ENCODE results near the gene SESN1.
"Not testable (repeated sequence)": the region's sequence is repeated elsewhere in the genome, so short reads cannot be mapped to it uniquely, and the experiment has no call there.

The SESN1 gene

GRCh38 chr6:109092074-109092473, 2.6 kb downstream of the SESN1 start:
- no peak for TF ChIP-seq ZFX (IDR thresholded peaks at IDR 0.05; ENCODE audit: borderline replicate concordance)
- TF ChIP-seq, protein P1, sequence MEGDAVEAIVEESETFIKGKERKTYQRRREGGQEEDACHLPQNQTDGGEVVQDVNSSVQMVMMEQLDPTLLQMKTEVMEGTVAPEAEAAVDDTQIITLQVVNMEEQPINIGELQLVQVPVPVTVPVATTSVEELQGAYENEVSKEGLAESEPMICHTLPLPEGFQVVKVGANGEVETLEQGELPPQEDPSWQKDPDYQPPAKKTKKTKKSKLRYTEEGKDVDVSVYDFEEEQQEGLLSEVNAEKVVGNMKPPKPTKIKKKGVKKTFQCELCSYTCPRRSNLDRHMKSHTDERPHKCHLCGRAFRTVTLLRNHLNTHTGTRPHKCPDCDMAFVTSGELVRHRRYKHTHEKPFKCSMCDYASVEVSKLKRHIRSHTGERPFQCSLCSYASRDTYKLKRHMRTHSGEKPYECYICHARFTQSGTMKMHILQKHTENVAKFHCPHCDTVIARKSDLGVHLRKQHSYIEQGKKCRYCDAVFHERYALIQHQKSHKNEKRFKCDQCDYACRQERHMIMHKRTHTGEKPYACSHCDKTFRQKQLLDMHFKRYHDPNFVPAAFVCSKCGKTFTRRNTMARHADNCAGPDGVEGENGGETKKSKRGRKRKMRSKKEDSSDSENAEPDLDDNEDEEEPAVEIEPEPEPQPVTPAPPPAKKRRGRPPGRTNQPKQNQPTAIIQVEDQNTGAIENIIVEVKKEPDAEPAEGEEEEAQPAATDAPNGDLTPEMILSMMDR (IDR thresholded peaks at IDR 0.05), result no peak
- H3K27ac ChIP-seq, result no peak overlapping the region

GRCh38 chr6:109091314-109092024, 3.2 kb downstream of the SESN1 start:
- H3K27ac ChIP-seq, result no peak overlapping the region
- TF ChIP-seq, protein P1 (IDR thresholded peaks at IDR 0.05), result no peak
- no peak for TF ChIP-seq ZFX (IDR thresholded peaks at IDR 0.05; ENCODE audit: borderline replicate concordance)

- no peak overlapping the region for H3K27ac ChIP-seq
- TF ChIP-seq ZFX (IDR thresholded peaks at IDR 0.05; ENCODE audit: borderline replicate concordance), result no peak
- TF ChIP-seq, protein P1 (IDR thresholded peaks at IDR 0.05), result no peak
Measured at GRCh38 chr6:109088995-109089394, 5.7 kb downstream of the SESN1 start.

GRCh38 chr6:109087661-109088264, 6.9 kb downstream of the SESN1 start:
- TF ChIP-seq ZFX (IDR thresholded peaks at IDR 0.05; ENCODE audit: borderline replicate concordance), result no peak
- TF ChIP-seq, protein P1 (IDR thresholded peaks at IDR 0.05), result no peak

DNA sequence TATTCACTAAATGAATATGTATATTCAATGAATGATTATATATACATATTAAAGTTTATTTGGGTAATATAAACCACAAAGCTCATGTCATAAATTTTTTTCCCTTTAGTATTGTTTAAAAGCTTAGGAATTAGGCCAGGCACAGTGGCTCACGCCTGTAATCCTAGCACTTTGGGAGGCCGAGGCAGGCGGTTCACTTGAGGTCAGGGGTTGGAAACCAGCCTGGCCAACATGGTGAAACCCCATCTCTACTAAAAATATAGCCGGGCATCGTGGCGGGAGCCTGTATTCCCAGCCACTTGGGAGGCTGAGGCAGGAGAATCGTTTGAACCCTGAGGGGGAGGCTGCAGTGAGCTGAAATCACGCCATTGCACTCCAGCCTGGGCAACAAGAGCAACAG, 10.5 kb downstream of the SESN1 start:
- not testable (repeated sequence) for H3K27ac ChIP-seq

More at GRCh38 chr6:109087661-109088264, 6.9 kb downstream of the SESN1 start:
- H3K27ac ChIP-seq, result no peak overlapping the region

DNA sequence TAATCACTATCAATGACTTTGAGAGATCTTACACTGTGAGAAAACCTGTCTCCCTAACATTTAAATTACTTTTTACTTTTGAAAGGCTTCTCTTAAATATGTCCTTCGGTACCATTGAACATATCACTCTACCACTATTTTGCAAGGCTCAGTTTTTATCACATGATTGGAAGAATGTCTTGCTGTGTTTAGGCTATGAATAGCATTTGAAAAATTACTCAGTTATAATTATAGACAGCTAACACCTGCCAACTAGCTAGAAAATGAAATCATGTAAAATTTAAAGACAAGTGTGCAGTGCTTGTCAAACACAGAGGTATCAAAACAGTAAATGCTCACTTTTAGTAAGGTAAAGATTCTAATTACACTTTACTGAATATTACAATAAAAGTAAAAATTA, 11.0 kb downstream of the SESN1 start:
- no peak for TF ChIP-seq ZFX (IDR thresholded peaks at IDR 0.05; ENCODE audit: borderline replicate concordance)
- TF ChIP-seq, protein P1 (IDR thresholded peaks at IDR 0.05), result no peak

GRCh38 chr6:109082188-109082577, 12.5 kb downstream of the SESN1 start:
- TF ChIP-seq, protein P1 (IDR thresholded peaks at IDR 0.05), result no peak
- no peak for TF ChIP-seq ZFX (IDR thresholded peaks at IDR 0.05; ENCODE audit: borderline replicate concordance)
- no peak overlapping the region for H3K27ac ChIP-seq

More for the DNA sequence above, 11.0 kb downstream of the SESN1 start:
- H3K27ac ChIP-seq, result no peak overlapping the region
